ENCODE results near the gene ANXA7.

ANXA7 gene

GRCh38 chr10:73357821-73358220 is 56.0 kb downstream of the ANXA7 start:
- Histone ChIP-seq H3K27me3 (ENCODE audit: control insufficient read depth, insufficient read depth, low read length) (no peaks in the 10 kb centered on the region), H3K9me3 (ENCODE audit: control insufficient read depth, low read length) (no peaks in the 10 kb centered on the region), H3K9ac (no peak overlapping the region), H2AFZ (peak overlapping the region; percentile 95), H3K36me3 (ENCODE audit: control insufficient read depth, insufficient read depth, low read length) (no peaks in the 10 kb centered on the region), H3K79me2 (no peaks in the 10 kb centered on the region), H3K27ac (peak overlapping the region; percentile 81), H3K4me3 (ENCODE audit: low read depth, low read length) (peak overlapping the region; percentile 91), H3K4me1 (peaks cover 8% of the 10 kb centered on the region), H3K4me2 (ENCODE audit: low read length) (peak overlapping the region; percentile 88)
- TF ChIP-seq CTCF (IDR thresholded peaks at IDR 0.05), result no peak

GRCh38 chr10:73357166-73357565 is 56.7 kb downstream of the ANXA7 start:
- H3K79me2 ChIP-seq, result no peaks in the 10 kb centered on the region
- no peak overlapping the region for H3K4me3 ChIP-seq (ENCODE audit: low read depth, low read length)
- TF ChIP-seq CTCF (IDR thresholded peaks at IDR 0.05), result no peak
- H3K4me2 ChIP-seq (ENCODE audit: low read length), result no peak overlapping the region
- H2AFZ ChIP-seq, result peak overlapping the region; percentile 95
- H3K4me1 ChIP-seq, result peaks cover 8% of the 10 kb centered on the region
- peak overlapping the region; percentile 3 for H3K27ac ChIP-seq
- H3K36me3 ChIP-seq (ENCODE audit: control insufficient read depth, insufficient read depth, low read length), result no peaks in the 10 kb centered on the region
- H3K27me3 ChIP-seq (ENCODE audit: control insufficient read depth, insufficient read depth, low read length), result no peaks in the 10 kb centered on the region
- no peaks in the 10 kb centered on the region for H3K9me3 ChIP-seq (ENCODE audit: control insufficient read depth, low read length)
- H3K9ac ChIP-seq, result no peak overlapping the region

- Histone ChIP-seq H3K27ac (no peak overlapping the region), H3K9ac (no peak overlapping the region), H3K9me3 (ENCODE audit: control insufficient read depth, low read length) (no peaks in the 10 kb centered on the region), H3K4me3 (ENCODE audit: low read depth, low read length) (no peak overlapping the region), H3K4me2 (ENCODE audit: low read length) (no peak overlapping the region), H3K79me2 (no peaks in the 10 kb centered on the region), H3K36me3 (ENCODE audit: control insufficient read depth, insufficient read depth, low read length) (no peaks in the 10 kb centered on the region), H3K4me1 (no peaks in the 10 kb centered on the region), H3K27me3 (ENCODE audit: control insufficient read depth, insufficient read depth, low read length) (no peaks in the 10 kb centered on the region), H2AFZ (no peak overlapping the region)
- TF ChIP-seq CTCF (IDR thresholded peaks at IDR 0.05), result no peak
Observed at GRCh38 chr10:73344269-73344668, 69.6 kb downstream of the ANXA7 start.

GRCh38 chr10:73340121-73340520 is 73.7 kb downstream of the ANXA7 start:
- no peak overlapping the region for H3K4me2 ChIP-seq (ENCODE audit: low read length)
- H2AFZ ChIP-seq, result no peak overlapping the region
- no peak overlapping the region for H3K9ac ChIP-seq
- no peaks in the 10 kb centered on the region for H3K36me3 ChIP-seq (ENCODE audit: control insufficient read depth, insufficient read depth, low read length)
- no peak for TF ChIP-seq CTCF (IDR thresholded peaks at IDR 0.05)
- H3K4me3 ChIP-seq (ENCODE audit: low read depth, low read length), result no peak overlapping the region
- H3K9me3 ChIP-seq (ENCODE audit: control insufficient read depth, low read length), result no peaks in the 10 kb centered on the region
- H3K27ac ChIP-seq, result no peak overlapping the region
- H3K27me3 ChIP-seq (ENCODE audit: control insufficient read depth, insufficient read depth, low read length), result no peaks in the 10 kb centered on the region
- H3K4me1 ChIP-seq, result no peaks in the 10 kb centered on the region
- H3K79me2 ChIP-seq, result no peaks in the 10 kb centered on the region

- TF ChIP-seq CTCF (IDR thresholded peaks at IDR 0.05), result no peak
- no peaks in the 10 kb centered on the region for H3K27me3 ChIP-seq (ENCODE audit: control insufficient read depth, insufficient read depth, low read length)
- no peaks in the 10 kb centered on the region for H3K9me3 ChIP-seq (ENCODE audit: control insufficient read depth, low read length)
- H3K27ac ChIP-seq, result no peak overlapping the region
- H3K36me3 ChIP-seq (ENCODE audit: control insufficient read depth, insufficient read depth, low read length), result no peaks in the 10 kb centered on the region
- no peaks in the 10 kb centered on the region for H3K4me1 ChIP-seq
- no peak overlapping the region for H3K9ac ChIP-seq
- H3K4me2 ChIP-seq (ENCODE audit: low read length), result no peak overlapping the region
- H2AFZ ChIP-seq, result no peak overlapping the region
- H3K79me2 ChIP-seq, result no peaks in the 10 kb centered on the region
- H3K4me3 ChIP-seq (ENCODE audit: low read depth, low read length), result no peak overlapping the region
Observed at GRCh38 chr10:73339436-73339835, 74.4 kb downstream of the ANXA7 start.

Data from parathyroid adenoma (tissue), 2 donors.